Measurements from ENCODE around the gene OXLD1.

The OXLD1 gene

GRCh38 chr17:81708739-81709185 is 42.4 kb upstream of the OXLD1 start:
- Histone ChIP-seq H3K9me3 (ENCODE audit: control insufficient read depth, insufficient read depth, low read depth, low read length) (no peaks in the 10 kb centered on the region), H3K4me3 (ENCODE audit: low read depth, low read length) (no peak overlapping the region), H3K4me1 (ENCODE audit: control insufficient read depth, insufficient read depth, low read length) (peaks cover 9% of the 10 kb centered on the region; the same call in 1 of the 2 replicates), H3K36me3 (ENCODE audit: control insufficient read depth in 2 of 2, insufficient read depth in 1 of 2, low read length in 2 of 2) (peaks cover 17 to 53% of the 10 kb centered on the region in 2 experiments), H3K27ac (ENCODE audit: extremely low read depth, low read depth, low read length) (no peak overlapping the region)
- no peak for TF ChIP-seq ZNF449 (tag by site-specific recombination; IDR thresholded peaks at IDR 0.05)
- no peak for TF ChIP-seq ZBTB26 (tag by site-specific recombination; optimal IDR thresholded peaks at IDR 0.05)
- no peak for TF ChIP-seq ZNF155 (tag by site-specific recombination; IDR thresholded peaks at IDR 0.05)
- TF ChIP-seq ZNF354C (tag by site-specific recombination; IDR thresholded peaks at IDR 0.05; ENCODE audit: borderline replicate concordance, low read depth), result no peak
- TF ChIP-seq MZF1 (tag by site-specific recombination; IDR thresholded peaks at IDR 0.05; ENCODE audit: borderline replicate concordance), result no peak
- TF ChIP-seq ZNF561 (tag by site-specific recombination; IDR thresholded peaks at IDR 0.05; ENCODE audit: borderline replicate concordance), result no peak
- TF ChIP-seq ZNF133 (tag by site-specific recombination; IDR thresholded peaks at IDR 0.05), result no peak
- no peak for TF ChIP-seq GLIS2 (tag by site-specific recombination; IDR thresholded peaks at IDR 0.05)
- TF ChIP-seq KLF7 (tag by site-specific recombination; IDR thresholded peaks at IDR 0.05; ENCODE audit: borderline replicate concordance), result no peak
- TF ChIP-seq ZNF302 (tag by site-specific recombination; IDR thresholded peaks at IDR 0.05; ENCODE audit: low read depth), result no peak
- no peak for TF ChIP-seq ZNF16 (tag by site-specific recombination; IDR thresholded peaks at IDR 0.05; ENCODE audit: low read depth)
- TF ChIP-seq ZNF366 (tag by site-specific recombination; conservative IDR thresholded peaks at IDR 0.05), result no peak
- ChIA-PET POLR2A (interaction anchor here (0.6 to 2.6 kb wide), 6 partner anchors 11 to 158 kb away, joined by 4 to 17 read pairs (median 8); partner anchors contain the start of genes ARL16 and HGS), CTCF (interaction anchor here (1.2 kb wide), 1 partner anchor 22 kb away, joined by 4 read pairs; no protein-coding TSS in a partner anchor)

- Histone ChIP-seq H3K36me3 (ENCODE audit: control insufficient read depth in 2 of 2, insufficient read depth in 1 of 2, low read length in 2 of 2) (peaks cover 17 to 49% of the 10 kb centered on the region in 2 experiments), H3K9me3 (ENCODE audit: control insufficient read depth, insufficient read depth, low read depth, low read length) (no peaks in the 10 kb centered on the region), H3K27ac (ENCODE audit: extremely low read depth, low read depth, low read length) (peak overlapping the region; percentile 5; the same call in 1 of the 2 replicates), H3K4me1 (ENCODE audit: control insufficient read depth, insufficient read depth, low read length) (peaks cover 6% of the 10 kb centered on the region; the same call in 1 of the 2 replicates), H3K4me3 (ENCODE audit: low read depth, low read length) (no peak overlapping the region)
- CTCF ChIA-PET, result interaction anchor here (1.2 kb wide), 1 partner anchor 23 kb away, joined by 4 read pairs; no protein-coding TSS in a partner anchor
- TF ChIP-seq ZNF600 (tag by site-specific recombination; IDR thresholded peaks at IDR 0.05) (peak; percentile 82), ZNF561 (tag by site-specific recombination; IDR thresholded peaks at IDR 0.05; ENCODE audit: borderline replicate concordance) (no peak), ZNF692 (tag by site-specific recombination; IDR thresholded peaks at IDR 0.05) (peak; percentile 76), ZNF785 (tag by site-specific recombination; IDR thresholded peaks at IDR 0.05) (no peak), ZFP69B (tag by site-specific recombination; IDR thresholded peaks at IDR 0.05) (peak; percentile 83), ZNF26 (tag by site-specific recombination; IDR thresholded peaks at IDR 0.05) (no peak), ZBTB8A (tag by site-specific recombination; IDR thresholded peaks at IDR 0.05) (0 out of 2 replicates have a peak, but pooled peaks have one; percentile 29), KLF9 (tag by site-specific recombination; IDR thresholded peaks at IDR 0.05; ENCODE audit: low read depth) (peak; percentile 64), ZNF341 (tag by site-specific recombination; IDR thresholded peaks at IDR 0.05; ENCODE audit: low read depth) (0 out of 2 replicates have a peak, but pooled peaks have one; percentile 10)
- POLR2A ChIA-PET, result interaction anchor here (1.4 to 2.6 kb wide), 4 partner anchors 11 to 159 kb away, joined by 7 to 17 read pairs (median 8); partner anchors contain the start of genes ARL16 and HGS
These were observed 41.6 kb upstream of the OXLD1 start for GRCh38 chr17:81707725-81708646.
